CD8-positive, alpha-beta memory T cell (primary cell): ENCODE measurements around the gene SEC16B. TPM values are rescaled to one million over a fixed set of nuclear protein-coding genes. Genes with fewer than 3 reads are reported as not detected.

Experiments used
- CTCF ChIA-PET: fragments of 350-600 bp; sonication (Branson Sonifier 250); formaldehyde crosslinking; loops from one replicate; lab custom pipeline; 2021; ENCODE audit warnings: antibody characterized with exemption; lab: Charles Lee
- POLR2A ChIA-PET: fragments of 350-600 bp; sonication (Branson Sonifier 250); formaldehyde crosslinking; loops from one replicate; lab custom pipeline; 2021; ENCODE audit warnings: antibody characterized with exemption; lab: Charles Lee
- DNase-seq, 5 donors: peaks; one replicate each; pipeline versions ENCODE4 v3.0.0 to v3.0.0-alpha.2; 2020 to 2022; ENCODE audit warnings: mixed read lengths in 1 of 5
- H3K27ac ChIP-seq: one replicate; pipeline ENCODE4 v1.7.0; 2013; ENCODE audit warnings: low read depth, mild to moderate bottlenecking, low read length, moderate library complexity
- H3K27me3 ChIP-seq: 2 replicates; pipeline ENCODE4 v1.7.0; 2013; ENCODE audit warnings: low read length, mild to moderate bottlenecking; ENCODE audit not compliant: insufficient read depth, poor library complexity, severe bottlenecking
- H3K36me3 ChIP-seq: 2 replicates; pipeline ENCODE4 v1.7.0; 2013; ENCODE audit warnings: mild to moderate bottlenecking, low read length, moderate library complexity; ENCODE audit not compliant: insufficient read depth
- H3K4me1 ChIP-seq: 2 replicates; pipeline ENCODE4 v1.7.0; 2013; ENCODE audit warnings: mild to moderate bottlenecking, low read length, moderate library complexity; ENCODE audit not compliant: insufficient read depth
- H3K4me3 ChIP-seq: 2 replicates; pipeline ENCODE4 v1.7.0; 2013; ENCODE audit warnings: mild to moderate bottlenecking, low read length
- H3K9me3 ChIP-seq: 2 replicates; pipeline ENCODE4 v1.7.0; 2013; ENCODE audit warnings: mild to moderate bottlenecking, low read length
- H3K27ac Mint-ChIP-seq, 8 donors: one replicate each; pipeline ENCODE4 v1.8.0; 2020 to 2021; ENCODE audit warnings: mixed read lengths in 8 of 8, mild to moderate bottlenecking in 6 of 8, inconsistent platforms in 3 of 8, moderate library complexity in 3 of 8
- H3K27me3 Mint-ChIP-seq, 2 donors: one replicate each; pipeline ENCODE4 v1.8.0; 2020 to 2021; ENCODE audit warnings: mixed read lengths in 2 of 2, mild to moderate bottlenecking in 1 of 2, moderate library complexity in 1 of 2
- H3K36me3 Mint-ChIP-seq, 3 donors: one replicate each; pipeline ENCODE4 v1.8.0; 2020 to 2021; ENCODE audit warnings: mixed read lengths in 3 of 3, inconsistent platforms in 1 of 3, mild to moderate bottlenecking in 1 of 3
- H3K4me1 Mint-ChIP-seq, 3 donors: one replicate each; pipeline ENCODE4 v1.8.0; 2020 to 2021; ENCODE audit warnings: mixed read lengths in 3 of 3, inconsistent platforms in 1 of 3, mild to moderate bottlenecking in 1 of 3
- H3K4me3 Mint-ChIP-seq, 7 donors: one replicate each; pipeline ENCODE4 v1.8.0; 2020 to 2021; ENCODE audit warnings: mixed read lengths in 7 of 7, mild to moderate bottlenecking in 6 of 7, moderate library complexity in 4 of 7, inconsistent platforms in 2 of 7
- H3K9me3 Mint-ChIP-seq, 5 donors: one replicate each; pipeline ENCODE4 v1.8.0; 2020 to 2022; ENCODE audit warnings: mixed read lengths in 5 of 5, mild to moderate bottlenecking in 3 of 5, moderate library complexity in 2 of 5, inconsistent platforms in 1 of 5
- polyA plus RNA-seq: library from polyadenylated mRNA; unstranded; fragments of 300-500 nt; fragmentation: Illumina TruSeq; gene quantifications from one replicate; pipeline ENCODE4 v1.2.3, GENCODE V29; 2021
- total RNA-seq, 2 experiments: library from RNA; stranded (reverse); gene quantifications; one replicate each; pipeline ENCODE4 v1.2.3, GENCODE V29; 2021

The SEC16B gene
- total and polyA plus RNA-seq, 3 experiments from 2014 or later: not detected

- no peak for DNase-seq
- H3K4me3 ChIP-seq: no peak overlapping the region
- ChIA-PET POLR2A (no interaction called here), CTCF (no interaction called here)
- Mint-ChIP-seq H3K36me3 (no peaks in the 10 kb centered on the region), H3K4me1 (no peaks in the 10 kb centered on the region), H3K27ac (no peak overlapping the region), H3K9me3 (peaks cover 0 to 2% (median 0%) of the 10 kb centered on the region in 5 donors), H3K4me3 (no peak overlapping the region), H3K27me3 (no peaks in the 10 kb centered on the region)
- no peaks in the 10 kb centered on the region for H3K36me3 ChIP-seq
- H3K27me3 ChIP-seq: no peaks in the 10 kb centered on the region
- H3K9me3 ChIP-seq: no peaks in the 10 kb centered on the region
- no peak overlapping the region for H3K27ac ChIP-seq
- no peaks in the 10 kb centered on the region for H3K4me1 ChIP-seq
These were observed 34.0 kb downstream of the SEC16B start for GRCh38 chr1:177935638-177936415.

DNA sequence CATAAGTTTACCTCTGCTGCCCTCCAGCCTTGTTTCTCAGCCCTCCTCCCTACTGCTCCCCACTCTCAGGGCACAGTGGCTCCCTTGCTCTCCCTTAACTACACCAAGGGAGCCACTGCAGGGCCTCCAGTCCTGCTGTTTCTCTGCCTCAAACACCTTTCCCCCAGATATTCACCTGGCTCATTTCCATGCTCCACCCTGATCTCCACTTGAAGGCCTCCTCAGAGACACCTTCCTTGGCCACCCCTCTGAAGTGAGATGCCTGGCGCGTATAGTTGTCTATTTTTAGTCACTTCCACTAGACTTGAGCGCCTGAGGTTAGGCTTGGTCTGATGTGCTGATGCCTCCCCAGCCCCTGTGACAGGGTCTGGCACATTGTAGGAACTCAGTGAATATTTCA lies 34.9 kb downstream of the SEC16B start:
- H3K4me3 Mint-ChIP-seq: no peak overlapping the region
- ChIA-PET POLR2A (no interaction called here), CTCF (no interaction called here)
- H3K27me3 Mint-ChIP-seq: no peaks in the 10 kb centered on the region
- H3K4me1 Mint-ChIP-seq: no peaks in the 10 kb centered on the region
- peaks cover 0 to 5% (median 0%) of the 10 kb centered on the region in 5 donors for H3K9me3 Mint-ChIP-seq
- Histone ChIP-seq H3K36me3 (no peaks in the 10 kb centered on the region), H3K27ac (no peak overlapping the region), H3K4me3 (no peak overlapping the region), H3K4me1 (no peaks in the 10 kb centered on the region), H3K27me3 (no peaks in the 10 kb centered on the region), H3K9me3 (no peaks in the 10 kb centered on the region)
- H3K27ac Mint-ChIP-seq: no peak overlapping the region
- no peak for DNase-seq
- no peaks in the 10 kb centered on the region for H3K36me3 Mint-ChIP-seq

GRCh38 chr1:177934461-177934860 lies 35.4 kb downstream of the SEC16B start:
- H3K9me3 ChIP-seq: no peaks in the 10 kb centered on the region
- H3K27ac Mint-ChIP-seq: no peak overlapping the region
- H3K4me1 Mint-ChIP-seq: no peaks in the 10 kb centered on the region
- POLR2A ChIA-PET: no interaction called here
- no peak for DNase-seq
- H3K4me3 Mint-ChIP-seq: no peak overlapping the region
- no peak overlapping the region for H3K27ac ChIP-seq
- peaks cover 0 to 5% (median 0%) of the 10 kb centered on the region in 5 donors for H3K9me3 Mint-ChIP-seq
- no peak overlapping the region for H3K4me3 ChIP-seq
- no peaks in the 10 kb centered on the region for H3K27me3 ChIP-seq
- CTCF ChIA-PET: interaction anchor here (1.5 kb wide), 1 partner anchor 9 kb away, joined by 4 read pairs; no protein-coding TSS in a partner anchor
- H3K27me3 Mint-ChIP-seq: no peaks in the 10 kb centered on the region
- no peaks in the 10 kb centered on the region for H3K4me1 ChIP-seq
- H3K36me3 Mint-ChIP-seq: no peaks in the 10 kb centered on the region
- H3K36me3 ChIP-seq: no peaks in the 10 kb centered on the region

DNA sequence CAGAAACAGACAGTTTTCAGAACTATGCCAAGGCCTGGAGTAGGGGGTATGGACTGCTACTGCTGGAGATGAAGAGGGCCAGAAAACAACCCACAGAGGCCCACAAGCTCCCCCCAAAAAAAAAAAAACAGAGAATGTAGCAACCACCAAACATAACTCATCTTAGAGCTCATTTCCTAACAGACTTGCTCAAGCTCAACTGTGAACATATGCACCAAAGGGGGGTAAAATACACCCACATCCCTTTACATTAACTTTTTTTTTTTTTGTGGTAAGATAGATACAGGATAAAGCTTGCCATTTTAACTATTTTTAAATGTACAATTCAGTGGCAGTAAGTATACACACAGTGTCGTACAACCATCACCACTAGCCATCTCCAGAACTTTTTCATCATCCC lies 36.0 kb downstream of the SEC16B start:
- no peak overlapping the region for H3K4me3 Mint-ChIP-seq
- H3K36me3 ChIP-seq: no peaks in the 10 kb centered on the region
- no peak overlapping the region for H3K27ac ChIP-seq
- no peaks in the 10 kb centered on the region for H3K4me1 ChIP-seq
- H3K27ac Mint-ChIP-seq: no peak overlapping the region
- peaks cover 0 to 5% (median 2%) of the 10 kb centered on the region in 5 donors for H3K9me3 Mint-ChIP-seq
- H3K27me3 ChIP-seq: no peaks in the 10 kb centered on the region
- CTCF ChIA-PET: interaction anchor here (1.5 kb wide), 1 partner anchor 10 kb away, joined by 4 read pairs; no protein-coding TSS in a partner anchor
- no peaks in the 10 kb centered on the region for H3K36me3 Mint-ChIP-seq
- DNase-seq: no peak
- H3K27me3 Mint-ChIP-seq: no peaks in the 10 kb centered on the region
- H3K9me3 ChIP-seq: no peaks in the 10 kb centered on the region
- POLR2A ChIA-PET: no interaction called here
- H3K4me3 ChIP-seq: no peak overlapping the region
- no peaks in the 10 kb centered on the region for H3K4me1 Mint-ChIP-seq

GRCh38 chr1:177932123-177932522 lies 37.7 kb downstream of the SEC16B start:
- peaks cover 0 to 7% (median 2%) of the 10 kb centered on the region in 5 donors for H3K9me3 Mint-ChIP-seq
- Histone ChIP-seq H3K4me1 (no peaks in the 10 kb centered on the region), H3K36me3 (no peaks in the 10 kb centered on the region), H3K27me3 (no peaks in the 10 kb centered on the region), H3K27ac (no peak overlapping the region), H3K4me3 (no peak overlapping the region), H3K9me3 (no peaks in the 10 kb centered on the region)
- H3K27ac Mint-ChIP-seq: no peak overlapping the region
- no peaks in the 10 kb centered on the region for H3K27me3 Mint-ChIP-seq
- no peak overlapping the region for H3K4me3 Mint-ChIP-seq
- CTCF ChIA-PET: no interaction called here
- no peak for DNase-seq
- no peaks in the 10 kb centered on the region for H3K4me1 Mint-ChIP-seq
- POLR2A ChIA-PET: no interaction called here
- H3K36me3 Mint-ChIP-seq: no peaks in the 10 kb centered on the region

GRCh38 chr1:177928952-177929351 lies 40.9 kb downstream of the SEC16B start:
- no peaks in the 10 kb centered on the region for H3K36me3 ChIP-seq
- no peak overlapping the region for H3K4me3 Mint-ChIP-seq
- H3K9me3 ChIP-seq: no peaks in the 10 kb centered on the region
- no peak overlapping the region for H3K27ac ChIP-seq
- DNase-seq: no peak
- ChIA-PET CTCF (no interaction called here), POLR2A (no interaction called here)
- H3K27ac Mint-ChIP-seq: no peak overlapping the region
- no peaks in the 10 kb centered on the region for H3K27me3 Mint-ChIP-seq
- H3K36me3 Mint-ChIP-seq: no peaks in the 10 kb centered on the region
- H3K4me1 ChIP-seq: no peaks in the 10 kb centered on the region
- no peak overlapping the region for H3K4me3 ChIP-seq
- peaks cover 0 to 8% (median 4%) of the 10 kb centered on the region in 5 donors for H3K9me3 Mint-ChIP-seq
- no peaks in the 10 kb centered on the region for H3K4me1 Mint-ChIP-seq
- H3K27me3 ChIP-seq: no peaks in the 10 kb centered on the region

GRCh38 chr1:177928194-177928593 lies 41.7 kb downstream of the SEC16B start:
- Histone ChIP-seq H3K27me3 (no peaks in the 10 kb centered on the region), H3K27ac (no peak overlapping the region), H3K36me3 (no peaks in the 10 kb centered on the region), H3K9me3 (no peaks in the 10 kb centered on the region), H3K4me3 (no peak overlapping the region), H3K4me1 (no peaks in the 10 kb centered on the region)
- no peak for DNase-seq
- Mint-ChIP-seq H3K36me3 (no peaks in the 10 kb centered on the region), H3K27ac (no peak overlapping the region), H3K9me3 (peaks cover 0 to 8% (median 4%) of the 10 kb centered on the region in 5 donors), H3K4me3 (no peak overlapping the region), H3K4me1 (no peaks in the 10 kb centered on the region), H3K27me3 (no peaks in the 10 kb centered on the region)
- CTCF ChIA-PET: no interaction called here
- POLR2A ChIA-PET: no interaction called here

- Histone ChIP-seq H3K27ac (no peak overlapping the region), H3K27me3 (no peaks in the 10 kb centered on the region), H3K9me3 (no peaks in the 10 kb centered on the region), H3K36me3 (no peaks in the 10 kb centered on the region), H3K4me3 (no peak overlapping the region), H3K4me1 (no peaks in the 10 kb centered on the region)
- ChIA-PET CTCF (no interaction called here), POLR2A (no interaction called here)
- Mint-ChIP-seq H3K4me1 (no peaks in the 10 kb centered on the region), H3K27ac (no peak overlapping the region), H3K4me3 (no peak overlapping the region), H3K36me3 (no peaks in the 10 kb centered on the region), H3K27me3 (no peaks in the 10 kb centered on the region), H3K9me3 (peaks cover 0 to 8% (median 2%) of the 10 kb centered on the region in 5 donors)
- DNase-seq: no peak
These were observed 42.7 kb downstream of the SEC16B start for GRCh38 chr1:177927021-177927596.
